AML-193 (cell line): Measurements from ENCODE around the gene SLC9A5.
A peak's percentile ranks its signal among the peaks of the same experiment; 100 is the strongest.

Source experiments
- DNase-seq, 2 experiments: peaks; one replicate each; lab custom pipeline; 2025; lab: John Stamatoyannopoulos, UW

Gene SLC9A5

DNA sequence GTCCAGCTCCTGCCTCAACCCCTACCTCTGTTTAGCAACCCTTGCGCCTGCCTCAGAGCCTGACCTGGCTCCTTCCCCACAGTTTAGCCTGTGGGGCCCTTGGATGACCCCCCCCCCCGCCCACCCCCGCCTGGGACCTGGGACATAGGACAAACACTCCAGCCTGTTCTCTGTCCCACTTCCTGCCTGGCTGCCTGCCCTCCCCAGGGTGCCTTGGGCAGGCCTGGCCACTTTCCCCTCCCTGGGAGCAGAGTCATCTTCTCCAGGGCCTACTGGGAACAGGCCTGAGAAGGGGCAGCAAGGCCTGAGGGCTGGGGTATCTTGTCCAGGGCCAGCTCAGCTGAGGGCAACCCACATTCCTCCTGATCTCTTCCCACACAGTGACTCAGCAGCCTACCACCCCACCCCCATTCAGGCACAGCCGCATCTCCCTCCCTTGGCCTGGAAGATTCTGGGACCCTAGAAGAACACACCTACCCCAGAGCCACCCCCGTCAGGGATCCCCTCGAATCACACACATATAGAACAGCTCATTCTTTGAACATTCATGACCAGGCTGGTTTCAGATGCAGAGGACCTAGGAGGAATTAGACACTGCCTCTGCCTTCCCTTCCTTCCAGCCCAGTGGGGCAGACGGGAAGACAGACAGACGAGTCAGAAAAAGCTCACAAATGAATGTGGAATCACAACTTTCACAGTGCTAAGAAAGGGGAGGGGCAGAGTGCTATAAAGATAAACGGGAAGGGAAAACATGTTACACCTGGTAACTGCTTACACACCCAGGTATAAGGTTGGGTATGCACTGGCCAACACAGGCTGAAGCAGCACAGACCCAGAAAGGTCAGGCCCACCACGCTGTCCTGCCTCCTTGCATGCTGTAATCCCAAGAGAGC is 7.5 kb upstream of the SLC9A5 start:
- DNase-seq = no peak

DNA sequence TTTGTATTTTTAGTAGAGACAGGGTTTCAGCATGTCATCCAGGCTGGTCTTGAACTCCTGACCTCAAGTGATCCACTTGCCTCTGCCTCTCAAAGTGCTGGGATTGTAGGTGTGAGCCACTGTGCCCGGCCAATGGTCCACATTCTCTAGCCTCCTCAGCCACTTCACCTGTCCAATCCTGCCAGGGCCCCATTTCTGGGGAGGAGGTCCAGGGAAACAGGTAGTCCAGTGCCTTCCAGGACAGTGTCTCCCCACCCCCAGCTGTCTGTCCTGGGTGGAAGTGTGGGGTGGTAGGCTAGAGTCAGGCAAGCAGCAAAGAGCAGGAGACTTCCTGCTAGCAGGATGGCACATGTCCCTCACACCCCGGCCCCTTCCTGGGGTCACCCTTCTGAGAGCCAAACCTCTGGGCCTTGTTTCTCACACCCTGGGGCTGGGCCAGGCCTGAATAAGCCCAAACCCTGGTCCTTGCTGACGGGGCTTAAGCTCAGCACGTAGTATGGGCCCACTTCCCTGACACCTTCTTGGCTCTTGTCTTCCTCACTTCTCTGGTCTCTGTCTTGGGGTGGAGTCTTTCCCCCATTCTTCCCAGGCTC is 6.5 kb upstream of the SLC9A5 start:
- no peak for DNase-seq

GRCh38 chr16:67243481-67243880 is 5.3 kb upstream of the SLC9A5 start:
- peak in 1 of 2 experiments; percentile 15 for DNase-seq

- peak; percentile 91 to 95 for DNase-seq
Observed at GRCh38 chr16:67244387-67245185, 4.2 kb upstream of the SLC9A5 start.

DNA sequence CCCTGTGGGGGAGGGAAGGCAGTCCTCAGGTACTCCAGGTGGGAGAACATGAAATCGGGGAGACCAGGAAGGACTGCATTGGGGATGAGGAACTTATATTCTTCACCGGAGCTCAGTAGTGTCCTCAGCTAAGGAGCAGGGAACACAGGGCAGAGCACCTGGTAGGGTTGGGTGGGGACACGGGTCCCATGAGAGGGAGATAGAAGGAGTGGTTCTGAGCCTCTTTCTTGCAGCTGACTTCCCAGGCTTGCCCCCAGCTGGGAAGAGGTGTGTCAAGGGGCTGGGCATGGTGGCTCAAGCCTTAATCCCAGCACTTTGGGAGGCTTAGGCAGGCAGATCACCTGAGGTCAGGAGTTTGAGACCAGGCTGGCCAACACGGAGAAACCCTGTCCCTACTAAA is 3.6 kb upstream of the SLC9A5 start:
- no peak for DNase-seq

- DNase-seq = no peak
Observed at GRCh38 chr16:67245674-67246080, 3.1 kb upstream of the SLC9A5 start.

DNA sequence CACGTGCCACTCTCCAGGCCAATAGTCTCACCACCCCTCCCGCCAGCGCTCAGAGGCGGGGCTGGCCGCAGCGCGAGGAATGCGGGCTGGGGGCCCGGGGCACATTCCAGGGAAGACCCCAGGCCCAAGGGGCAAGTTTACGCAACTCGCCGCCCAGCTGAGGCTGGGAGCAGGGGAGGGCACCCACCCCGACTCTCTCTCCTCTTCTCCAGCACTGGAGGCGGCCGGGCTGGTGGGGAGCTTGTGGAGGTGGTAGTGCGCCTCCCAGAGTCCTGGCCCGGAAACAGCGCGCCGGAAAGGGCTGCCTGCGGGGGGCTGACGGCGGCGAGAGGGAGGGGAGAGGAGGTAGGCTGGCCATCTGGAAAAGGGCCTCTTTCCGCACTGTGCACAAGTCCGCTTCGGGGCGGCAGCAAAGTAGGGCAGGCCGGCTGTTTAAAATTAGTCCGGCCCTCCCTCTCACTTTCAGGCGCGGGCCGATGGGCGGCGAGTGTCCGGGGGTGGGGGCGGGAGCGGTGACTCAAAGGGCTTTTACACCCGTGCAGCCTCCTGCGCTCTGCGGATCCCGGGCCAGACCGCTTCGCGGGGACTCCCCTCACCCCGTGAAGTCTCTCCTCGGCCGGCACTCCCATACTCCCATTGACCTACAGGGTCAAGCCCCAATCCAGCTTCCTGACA is 2.6 kb upstream of the SLC9A5 start:
- DNase-seq = peak; percentile 54 to 58

DNA sequence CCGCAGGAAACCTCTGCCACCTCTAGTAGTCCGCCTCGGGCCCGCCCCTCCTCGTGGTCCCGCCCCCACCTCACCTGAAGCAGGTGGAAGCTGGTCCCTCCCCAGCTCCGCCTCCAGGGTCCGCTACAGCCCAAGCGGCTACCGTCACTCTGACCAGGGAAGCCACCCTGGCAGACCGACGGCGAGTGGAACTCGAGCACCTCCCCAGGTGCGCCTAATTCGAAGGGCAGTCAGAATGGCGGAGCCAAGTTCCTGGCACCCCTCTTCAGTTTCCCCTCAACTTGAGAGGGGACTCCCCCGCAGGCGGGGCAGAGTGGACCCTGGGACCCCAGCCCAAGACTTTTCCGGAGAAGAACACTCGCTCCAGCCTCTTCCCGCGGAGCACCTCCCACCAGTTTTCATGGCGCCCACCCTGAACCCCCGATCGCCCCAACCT is 2.0 kb upstream of the SLC9A5 start:
- DNase-seq = no peak

GRCh38 chr16:67247192-67248072 is 1.3 kb upstream of the SLC9A5 start, which contains the start of gene FHOD1:
Gene FHOD1, minus strand, starts transcription at chr16:67247481. Its CDS starts 71 bp downstream, at chr16:67247410.
- DNase-seq = peak; percentile 90 to 92

GRCh38 chr16:67248073-67248400 is 742 bp upstream of the SLC9A5 start:
- no peak for DNase-seq

DNA sequence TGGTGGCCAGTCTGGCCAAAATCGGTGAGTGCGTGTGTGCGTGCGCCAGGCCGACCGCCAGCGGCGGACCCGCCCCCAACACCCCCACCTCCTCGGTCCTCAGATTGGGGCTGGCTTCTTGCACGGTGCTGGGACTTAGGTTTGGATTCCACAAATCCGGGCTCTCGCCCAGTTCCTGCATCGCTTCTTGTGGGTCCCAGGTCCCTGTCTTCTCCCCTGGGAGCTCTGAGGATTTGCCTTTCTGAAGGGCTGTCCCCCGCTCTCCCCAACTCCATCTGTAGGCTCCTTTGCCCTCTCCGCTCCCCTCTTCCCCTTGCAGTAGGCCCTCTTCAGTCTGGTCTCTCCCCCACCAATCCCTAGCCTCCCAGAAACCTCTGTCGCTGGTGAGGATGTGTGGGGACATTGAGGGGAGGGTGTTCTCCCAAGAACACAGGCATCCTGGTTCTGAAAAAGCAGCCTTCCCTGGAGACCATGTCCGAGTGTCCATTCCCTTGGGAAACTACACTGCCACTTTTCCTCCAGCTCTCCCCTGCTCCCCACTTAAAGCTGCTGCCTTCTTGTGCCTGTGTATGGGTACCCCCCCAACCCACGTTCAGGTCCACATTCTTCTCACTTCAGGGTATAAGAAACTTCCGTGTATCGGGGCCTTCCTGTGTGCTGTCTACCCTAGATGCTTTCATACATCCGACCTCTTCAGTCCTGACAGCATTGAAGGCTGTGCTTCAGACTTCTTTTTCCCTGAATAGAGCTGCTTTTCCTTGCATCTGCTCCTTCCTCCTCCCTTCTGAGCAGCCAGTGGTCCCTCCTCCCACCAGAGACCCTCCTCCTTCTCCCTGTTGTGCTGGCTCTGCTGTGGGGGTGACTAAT is 632 bp downstream of the SLC9A5 start:
- no peak for DNase-seq

DNA sequence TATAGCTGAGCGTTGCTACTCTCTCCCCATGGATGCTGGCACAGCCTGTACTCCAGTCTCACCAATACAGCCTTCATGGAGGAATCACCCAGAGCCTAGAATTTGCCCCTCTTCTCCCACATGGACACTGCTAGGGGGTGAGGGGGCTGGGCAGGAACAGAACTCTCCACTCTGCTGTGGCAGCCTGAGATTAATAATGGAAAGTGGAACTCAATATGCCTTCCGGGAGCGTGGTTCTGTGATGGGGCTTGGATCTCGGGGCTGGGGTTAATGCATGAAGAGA is 1.2 kb downstream of the SLC9A5 start:
- no peak for DNase-seq

GRCh38 chr16:67252609-67253497 is 4.1 kb downstream of the SLC9A5 start:
- DNase-seq = no peak

GRCh38 chr16:67254801-67255552 is 6.2 kb downstream of the SLC9A5 start:
- no peak for DNase-seq

- no peak for DNase-seq
Observed at GRCh38 chr16:67255553-67256221, 6.9 kb downstream of the SLC9A5 start.

DNA sequence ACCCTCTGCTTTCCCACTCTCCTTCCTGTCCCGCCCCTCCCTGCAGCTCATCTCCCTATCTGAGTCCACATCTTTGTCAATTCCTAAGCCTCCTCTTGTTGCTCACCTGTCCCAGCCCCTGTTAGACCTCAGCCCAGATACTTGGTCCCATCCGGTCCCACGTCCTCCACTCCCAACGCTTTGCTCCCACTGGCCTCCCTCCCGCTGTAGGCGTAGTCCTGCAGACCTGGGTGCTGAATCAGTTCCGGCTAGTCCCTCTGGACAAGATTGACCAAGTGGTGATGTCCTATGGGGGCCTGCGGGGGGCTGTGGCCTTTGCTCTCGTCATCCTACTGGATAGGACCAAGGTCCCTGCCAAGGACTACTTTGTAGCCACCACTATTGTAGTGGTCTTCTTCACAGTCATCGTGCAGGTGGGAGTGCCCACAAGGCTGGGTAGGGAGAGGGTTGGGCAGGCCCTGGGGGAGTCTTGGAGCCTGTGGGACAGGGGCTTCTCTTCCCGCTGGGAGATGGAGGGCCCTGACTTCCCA is 8.0 kb downstream of the SLC9A5 start:
- DNase-seq = no peak

- DNase-seq = no peak
Observed at GRCh38 chr16:67257486-67258160, 8.8 kb downstream of the SLC9A5 start.
